ENCODE measurements around the gene LRRC8A. TPM values are rescaled to one million over a fixed set of nuclear protein-coding genes. Genes with fewer than 3 reads are reported as not detected.

Gene LRRC8A
- polyA plus RNA-seq, 1 of the 3 experiments (the other 2 are of a cell fraction): 30.4 TPM

- Histone ChIP-seq H3K27ac (ENCODE audit: low read depth in 2 of 2, low read length in 1 of 2) (no peak overlapping the region), H3K9me2 (no peaks in the 10 kb centered on the region)
Measured at GRCh38 chr9:128945798-128946501, 64.0 kb downstream of the LRRC8A start.

GRCh38 chr9:128946571-128947276, 64.8 kb downstream of the LRRC8A start:
- Histone ChIP-seq H3K4me1 (ENCODE audit: control insufficient read depth in 1 of 2, insufficient read depth in 2 of 2, low read depth in 1 of 2, low read length in 1 of 2) (peaks cover 0 to 10% of the 10 kb centered on the region in 2 experiments; a peak in 2 of 4 replicates), H3K9me3 (no peaks in the 10 kb centered on the region), H3K36me3 (replicated peaks in 1 of 2; ENCODE audit: control insufficient read depth in 1 of 2, insufficient read depth in 2 of 2, low read length in 1 of 2) (peaks cover 14 to 20% of the 10 kb centered on the region in 2 experiments), H4K20me1 (ENCODE audit: insufficient read depth) (no peaks in the 10 kb centered on the region), H3K4me3 (ENCODE audit: low read depth in 2 of 2, low read length in 1 of 2) (peak overlapping the region; percentile 79 to 99), H3K9me2 (no peaks in the 10 kb centered on the region), H3K27me3 (ENCODE audit: insufficient read depth) (no peaks in the 10 kb centered on the region), H3F3A (replicated peaks; ENCODE audit: insufficient read depth) (peaks cover 16% of the 10 kb centered on the region), H3K79me2 (ENCODE audit: insufficient read depth) (peaks cover 40% of the 10 kb centered on the region), H3K9ac (peak overlapping the region; percentile 96), H2AFZ (ENCODE audit: low read depth) (peak overlapping the region; percentile 86; the same call in 1 of the 2 replicates), H3K4me2 (peak overlapping the region; percentile 99), H3K27ac (ENCODE audit: low read depth in 2 of 2, low read length in 1 of 2) (peak overlapping the region; percentile 72 to 94; a peak in 3 of 4 replicates)
- WGBS (ENCODE audit: low lambda C conversion rate): 62% methylated on average over 9 of the region's 30 CpGs
- TF ChIP-seq CTCF (IDR thresholded peaks at IDR 0.05): no peak
- ChIA-PET POLR2A (no interaction called here), CTCF (no interaction called here)
- DNase-seq: no peak

More at GRCh38 chr9:128945798-128946501, 64.0 kb downstream of the LRRC8A start:
- peaks cover 16% of the 10 kb centered on the region for H3F3A ChIP-seq (replicated peaks; ENCODE audit: insufficient read depth)
- ChIA-PET CTCF (interaction anchor here (0.8 kb wide), 1 partner anchor 19 kb away, joined by 3 read pairs; no protein-coding TSS in a partner anchor), POLR2A (no interaction called here)
- H3K79me2 ChIP-seq (ENCODE audit: insufficient read depth): peaks cover 40% of the 10 kb centered on the region
- peaks cover 3 to 17% of the 10 kb centered on the region in 2 experiments; a peak in 2 of 4 replicates for H3K4me1 ChIP-seq (ENCODE audit: control insufficient read depth in 1 of 2, insufficient read depth in 2 of 2, low read depth in 1 of 2, low read length in 1 of 2)
- TF ChIP-seq RXRA (IDR thresholded peaks at IDR 0.05; ENCODE audit: borderline replicate concordance, low read depth): no peak
- TF ChIP-seq USF2 (IDR thresholded peaks at IDR 0.05; ENCODE audit: borderline replicate concordance, low read depth, low read length): no peak
- TF ChIP-seq MXI1 (IDR thresholded peaks at IDR 0.05; ENCODE audit: low read depth, low read length): no peak
- TF ChIP-seq NRF1 (IDR thresholded peaks at IDR 0.05; ENCODE audit: low read depth, low read length): no peak
- H3K9me3 ChIP-seq: no peaks in the 10 kb centered on the region
- peak overlapping the region in 1 of 2 experiments; percentile 99; a peak in 2 of 4 replicates for H3K4me3 ChIP-seq (ENCODE audit: low read depth in 2 of 2, low read length in 1 of 2)
- no peak overlapping the region for H2AFZ ChIP-seq (ENCODE audit: low read depth)
- peaks cover 12 to 14% of the 10 kb centered on the region in 2 experiments for H3K36me3 ChIP-seq (replicated peaks in 1 of 2; ENCODE audit: control insufficient read depth in 1 of 2, insufficient read depth in 2 of 2, low read length in 1 of 2)
- no peak for DNase-seq
- no peaks in the 10 kb centered on the region for H3K27me3 ChIP-seq (ENCODE audit: insufficient read depth)
- no peak overlapping the region for H3K9ac ChIP-seq
- 96% methylated on average over 18 of the region's 19 CpGs for WGBS (ENCODE audit: low lambda C conversion rate)
- peak overlapping the region; percentile 99; the same call in 1 of the 2 replicates for H3K4me2 ChIP-seq
- H4K20me1 ChIP-seq (ENCODE audit: insufficient read depth): no peaks in the 10 kb centered on the region
